Epithelial cell of esophagus (primary cell): ENCODE data around the gene UBE4B.
"Not testable (repeated sequence)": the region's sequence is repeated elsewhere in the genome, so short reads cannot be mapped to it uniquely, and the experiment has no call there.

Experiments
- DNase-seq: peaks from one replicate; pipeline ENCODE4 v3.0.0; 2010; ENCODE audit warnings: low read depth
- H3K4me3 ChIP-seq: 2 replicates; pipeline ENCODE4 v1.5.1; 2011; ENCODE audit warnings: mild to moderate bottlenecking, low read length, control low read depth
- CTCF ChIP-seq: IDR thresholded peaks from 2 replicates; pipeline ENCODE4 v1.5.1; 2011; ENCODE audit warnings: low read depth, mild to moderate bottlenecking, low read length, control low read depth, inconsistent platforms; ENCODE audit not compliant: insufficient read depth; ENCODE audit errors: missing control alignments

The UBE4B gene

GRCh38 chr1:10071640-10072039 lies 38.9 kb downstream of the UBE4B start:
- TF ChIP-seq CTCF: no peak
- no peak for DNase-seq
- no peak overlapping the region for H3K4me3 ChIP-seq

- peak; percentile 53 for DNase-seq
- not testable (repeated sequence) for H3K4me3 ChIP-seq
Observed at GRCh38 chr1:10073371-10073770, 40.6 kb downstream of the UBE4B start.

- DNase-seq: peak; percentile 94
- no peak overlapping the region for H3K4me3 ChIP-seq
- no peak for TF ChIP-seq CTCF
Observed at GRCh38 chr1:10074059-10074851, 41.5 kb downstream of the UBE4B start.

GRCh38 chr1:10074852-10075730 lies 42.3 kb downstream of the UBE4B start:
- peak; percentile 62 for DNase-seq
- no peak overlapping the region for H3K4me3 ChIP-seq
- no peak for TF ChIP-seq CTCF

GRCh38 chr1:10075732-10076131 lies 43.0 kb downstream of the UBE4B start:
- TF ChIP-seq CTCF: no peak
- DNase-seq: no peak
- H3K4me3 ChIP-seq: no peak overlapping the region

- no peak for TF ChIP-seq CTCF
- no peak overlapping the region for H3K4me3 ChIP-seq
- no peak for DNase-seq
Observed at GRCh38 chr1:10078494-10078893, 45.7 kb downstream of the UBE4B start.

GRCh38 chr1:10080523-10080922 lies 47.8 kb downstream of the UBE4B start:
- H3K4me3 ChIP-seq: no peak overlapping the region
- no peak for TF ChIP-seq CTCF
- DNase-seq: no peak
